Measurements from ENCODE around the gene PIEZO1.

The PIEZO1 gene

DNA sequence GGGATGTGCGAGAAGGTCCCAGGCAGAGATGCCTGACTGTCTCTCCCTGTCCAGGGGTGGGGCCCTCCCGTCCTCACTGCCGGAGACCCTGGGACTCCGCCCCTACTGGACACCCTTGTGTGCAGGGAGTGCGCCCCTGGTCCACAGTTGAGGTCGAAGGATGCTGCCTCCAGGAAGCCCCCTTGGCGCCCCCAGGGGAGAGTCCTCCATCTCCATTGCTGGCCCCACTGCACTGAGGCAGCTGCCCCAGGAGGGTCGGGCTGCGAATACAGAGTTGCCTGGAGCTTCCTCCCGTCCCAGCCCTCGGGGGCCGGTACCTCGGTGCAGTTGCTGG is 52.1 kb downstream of the PIEZO1 start:
- no peak for FAIRE-seq

- FAIRE-seq = no peak
Measured at GRCh38 chr16:88732172-88732960, 52.7 kb downstream of the PIEZO1 start.

GRCh38 chr16:88731699-88732098 is 53.3 kb downstream of the PIEZO1 start:
- no peak for FAIRE-seq

DNA sequence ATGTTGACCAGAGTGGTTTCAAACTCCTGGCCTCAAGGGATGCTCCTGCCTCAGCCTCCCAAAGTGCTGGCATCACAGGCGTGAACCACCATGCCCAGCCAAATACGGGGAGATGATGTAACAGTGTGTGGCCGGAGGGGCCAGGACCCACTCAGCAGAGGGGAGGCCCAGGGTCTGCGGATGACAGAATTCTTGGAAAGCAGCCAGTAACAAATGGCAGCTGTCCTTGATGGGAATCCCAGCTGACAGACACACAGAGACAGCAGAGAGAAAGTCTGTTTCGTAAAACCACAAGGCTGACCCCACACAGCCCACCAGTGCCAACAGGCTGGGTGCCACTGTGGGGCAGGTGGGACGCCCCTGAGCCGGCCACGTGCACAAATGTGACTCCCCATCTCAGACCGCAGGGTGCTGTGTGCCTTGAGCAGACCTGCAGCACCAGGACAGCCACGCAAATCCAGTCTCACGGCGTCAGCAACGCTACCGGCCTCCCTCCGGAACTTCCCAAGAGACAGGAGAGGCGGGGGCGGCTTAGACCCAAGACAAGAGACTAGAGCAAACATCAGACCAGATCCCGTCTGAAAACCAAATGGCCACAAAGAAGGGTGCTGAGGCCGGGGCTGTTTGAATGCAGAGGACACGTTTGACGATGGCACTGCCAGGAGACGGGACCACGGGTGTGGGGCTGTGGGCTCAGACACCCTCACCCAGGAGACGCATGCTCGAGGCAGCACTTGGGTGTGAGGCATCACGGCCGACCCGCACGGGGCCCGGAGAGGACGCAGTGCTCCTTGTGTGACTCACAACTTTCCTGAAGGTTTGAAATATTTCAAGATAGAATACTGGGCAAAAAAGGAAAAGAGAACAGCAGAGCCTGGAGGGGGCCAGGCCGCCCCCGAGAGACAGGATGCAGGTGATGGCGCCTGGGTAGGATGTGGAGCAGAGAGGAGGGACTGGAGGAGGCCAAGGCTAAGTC is 54.1 kb downstream of the PIEZO1 start:
- FAIRE-seq = no peak

DNA sequence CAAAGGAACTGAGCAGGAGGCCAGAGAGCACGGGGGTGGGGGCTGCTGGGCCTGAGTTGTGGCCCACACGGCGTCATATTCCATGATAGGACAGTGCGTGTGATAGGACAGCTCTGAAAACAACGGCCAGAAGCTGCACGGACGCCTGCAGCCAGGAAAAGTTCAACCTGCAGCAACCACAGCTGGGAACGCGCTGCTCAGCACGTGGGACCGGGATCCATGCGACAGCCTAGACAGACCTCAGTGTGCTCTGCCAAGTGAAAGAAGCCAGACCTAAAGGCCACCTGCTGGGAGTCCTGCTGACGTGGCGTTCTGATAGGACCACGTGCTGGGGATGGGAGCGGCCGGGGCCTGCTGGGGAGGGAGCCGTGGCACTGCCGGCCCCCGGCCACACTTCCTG is 57.1 kb downstream of the PIEZO1 start:
- no peak for FAIRE-seq

GRCh38 chr16:88726981-88727380 is 58.0 kb downstream of the PIEZO1 start:
- FAIRE-seq = no peak

DNA sequence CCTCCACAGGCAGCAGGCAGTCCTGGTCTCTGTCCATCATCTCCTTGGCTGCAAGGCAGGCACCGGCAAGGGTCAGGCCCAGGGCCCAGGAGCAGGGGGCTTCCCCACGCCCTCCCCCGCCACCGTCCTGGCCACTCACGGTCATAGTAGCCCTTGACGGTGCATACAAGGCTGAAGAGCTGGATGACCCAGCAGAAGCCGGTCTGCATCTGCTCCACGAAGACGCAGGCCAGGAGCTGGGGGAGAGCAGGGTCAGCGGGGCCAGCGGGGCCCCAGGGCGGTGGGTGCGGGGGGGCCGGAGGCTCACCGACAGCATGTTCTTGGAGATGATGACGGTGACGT is 58.6 kb downstream of the PIEZO1 start:
- FAIRE-seq = no peak

DNA sequence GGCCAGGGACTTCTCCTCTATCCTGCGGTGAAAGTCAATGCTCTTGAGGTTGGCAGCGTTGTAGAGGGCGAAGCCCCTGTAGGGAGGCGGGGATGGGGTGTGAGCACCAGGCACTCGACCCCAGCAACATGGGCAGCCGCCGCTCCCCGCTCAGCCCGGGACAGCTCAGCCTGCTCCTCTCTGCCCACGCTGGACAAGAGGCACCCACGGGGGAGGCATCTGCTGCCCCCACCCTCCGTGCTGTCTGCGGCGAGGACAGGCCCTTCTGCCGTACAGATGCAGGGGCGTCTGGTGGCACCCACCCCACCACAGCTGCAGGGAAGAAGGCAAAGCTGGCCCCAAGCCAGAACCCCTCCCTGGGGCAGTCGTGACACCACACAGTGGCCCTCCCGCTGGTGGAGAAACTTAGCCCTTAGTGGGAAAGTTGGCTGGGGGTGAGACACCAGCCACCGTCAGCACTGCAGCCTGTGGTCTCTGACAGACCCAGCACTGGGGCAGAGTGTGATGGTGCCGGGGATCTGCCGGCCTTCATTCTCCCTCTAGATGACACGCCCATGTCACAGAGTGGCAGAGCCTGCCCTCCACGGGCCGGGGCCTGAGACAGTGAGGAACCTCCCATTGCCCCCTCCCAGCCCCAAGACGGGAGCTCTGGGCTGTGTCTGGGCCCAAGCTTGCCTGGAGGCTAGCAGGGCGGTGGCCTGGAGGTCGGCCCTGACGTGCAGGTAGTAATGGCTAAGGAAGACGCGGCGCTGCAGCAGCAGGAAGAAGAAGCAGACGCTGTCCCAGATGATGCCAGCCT is 59.2 kb downstream of the PIEZO1 start:
- FAIRE-seq = no peak

- no peak for FAIRE-seq
Measured at GRCh38 chr16:88724855-88725555, 60.0 kb downstream of the PIEZO1 start.

- FAIRE-seq = no peak
Measured at GRCh38 chr16:88723911-88724310, 61.1 kb downstream of the PIEZO1 start.

GRCh38 chr16:88723507-88723887 is 61.5 kb downstream of the PIEZO1 start:
- no peak for FAIRE-seq

DNA sequence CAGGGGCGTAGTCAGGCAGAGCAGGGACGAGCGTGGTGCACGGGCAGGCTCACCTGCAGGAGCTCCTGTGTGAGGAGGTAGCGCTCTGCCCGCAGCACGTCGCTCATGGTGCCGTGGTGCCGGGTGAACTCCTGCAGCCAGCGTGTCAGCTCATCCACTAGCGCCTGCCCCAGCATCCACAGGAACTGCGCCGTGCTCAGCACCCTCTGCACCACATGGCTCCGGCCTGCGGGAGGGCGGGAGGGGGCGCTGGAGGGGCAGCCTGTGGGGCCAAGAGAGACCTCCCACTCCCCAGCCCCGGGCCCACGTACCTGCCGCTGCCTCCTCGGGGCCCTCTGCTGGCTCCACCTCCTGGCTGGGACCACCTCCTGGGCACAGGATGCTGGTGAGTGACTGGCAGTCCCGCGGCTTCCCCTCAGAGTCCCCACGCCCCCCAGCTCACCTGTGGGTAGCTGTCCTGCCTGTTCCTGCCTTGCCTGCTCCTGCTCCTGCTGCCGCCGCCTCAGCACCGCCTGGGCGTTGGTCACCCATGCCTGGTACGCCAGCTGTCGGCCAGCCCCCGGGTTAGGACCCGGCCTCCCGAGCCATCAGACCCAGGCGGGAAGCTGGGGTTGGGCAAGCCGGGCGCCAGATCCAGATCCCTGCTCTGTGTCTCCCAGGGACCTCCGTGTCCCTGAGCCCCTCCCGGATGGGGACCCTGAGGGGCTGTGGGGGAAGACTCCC is 62.1 kb downstream of the PIEZO1 start:
- FAIRE-seq = no peak

DNA sequence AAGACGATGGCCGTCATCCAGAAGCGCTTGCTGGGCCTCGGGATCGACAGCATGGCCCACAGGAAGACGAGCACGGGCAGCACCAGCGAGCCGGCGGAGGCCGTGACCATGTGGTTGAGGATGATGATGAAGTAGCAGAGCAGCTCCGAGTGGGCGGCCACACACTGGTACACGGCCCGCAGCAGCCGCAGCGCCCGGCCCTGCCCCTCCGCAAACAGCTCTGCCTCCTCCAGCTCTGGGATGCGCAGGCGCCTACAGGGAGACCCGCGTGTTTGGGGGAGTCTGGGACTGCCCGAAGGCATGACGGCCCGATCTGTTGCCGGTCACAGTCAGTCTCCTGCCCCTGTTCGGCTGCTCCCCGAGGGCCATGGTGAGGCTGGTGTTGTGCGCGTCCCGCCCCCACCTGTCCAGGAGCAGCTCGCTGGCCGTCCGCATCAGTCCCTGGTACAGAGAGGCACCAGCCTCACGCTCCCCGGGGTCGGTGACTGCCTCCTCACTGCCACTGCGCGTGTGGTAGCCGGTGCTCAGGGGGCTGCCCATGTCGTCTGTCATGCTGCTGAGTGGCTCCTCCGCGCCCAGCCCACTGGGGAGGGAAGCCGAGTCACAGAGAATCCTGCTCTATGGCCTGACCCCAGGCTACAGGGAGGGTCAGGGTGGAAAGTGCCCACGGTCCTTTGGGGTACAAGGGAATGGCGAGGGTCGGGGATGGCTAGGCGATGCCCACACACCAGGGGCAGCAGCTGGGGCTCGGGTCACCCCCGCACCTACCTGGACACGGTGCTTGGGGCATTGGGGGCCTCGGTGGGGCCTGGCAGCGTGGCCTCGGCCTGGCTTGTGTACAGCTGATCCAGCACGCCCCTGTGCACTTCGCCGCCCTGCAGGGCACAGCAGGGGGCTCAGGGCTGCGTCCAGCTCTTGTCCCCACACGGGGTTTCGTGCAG is 62.9 kb downstream of the PIEZO1 start:
- FAIRE-seq = no peak

DNA sequence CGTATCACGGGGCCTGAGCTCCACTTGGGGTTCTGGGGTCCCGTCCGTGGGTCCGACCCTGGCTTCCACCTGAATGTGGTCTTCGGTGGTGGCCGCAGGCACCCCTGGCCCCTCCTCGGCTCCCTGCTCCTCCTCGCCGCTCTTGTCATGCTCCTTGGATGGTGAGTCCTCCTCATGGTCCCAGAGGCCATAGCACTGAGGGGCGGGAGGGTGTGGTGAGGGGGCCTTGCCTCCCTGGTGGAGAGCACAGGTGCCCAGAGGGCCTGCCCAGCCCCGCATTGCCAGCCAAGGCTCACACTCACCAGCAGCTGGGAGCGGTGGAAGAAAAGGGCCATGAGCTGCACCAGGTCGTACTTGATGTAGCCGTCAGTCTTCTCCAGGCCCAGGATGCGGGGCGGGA is 63.8 kb downstream of the PIEZO1 start:
- FAIRE-seq = no peak

DNA sequence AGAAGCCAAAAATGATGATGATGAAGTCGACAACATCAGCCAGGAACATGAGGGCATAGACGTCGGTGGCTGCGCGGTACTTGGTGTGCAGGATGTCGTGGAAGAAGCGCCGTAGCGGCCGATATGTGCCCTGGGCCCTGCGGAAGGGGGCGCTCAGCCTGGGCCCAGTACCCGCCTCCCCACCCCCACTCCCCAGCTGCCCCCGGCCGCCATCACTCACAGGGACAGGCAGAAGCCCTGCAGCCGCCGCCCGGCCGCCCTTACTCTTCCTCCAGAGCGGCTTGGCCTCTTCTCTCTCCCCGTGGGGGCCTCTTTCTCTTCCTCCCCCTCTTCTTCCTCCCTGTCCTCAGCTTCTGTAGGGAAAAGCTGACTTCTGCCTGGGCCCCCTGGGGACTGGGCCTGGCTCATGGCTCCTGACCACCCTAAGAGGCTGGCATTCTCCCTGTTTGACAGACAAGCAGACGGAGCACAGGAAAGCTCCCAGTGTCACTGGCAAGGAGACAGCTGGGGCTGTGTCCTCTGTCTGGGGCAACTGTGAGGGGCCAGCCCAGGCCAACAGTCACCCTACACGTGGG is 64.5 kb downstream of the PIEZO1 start:
- no peak for FAIRE-seq

DNA sequence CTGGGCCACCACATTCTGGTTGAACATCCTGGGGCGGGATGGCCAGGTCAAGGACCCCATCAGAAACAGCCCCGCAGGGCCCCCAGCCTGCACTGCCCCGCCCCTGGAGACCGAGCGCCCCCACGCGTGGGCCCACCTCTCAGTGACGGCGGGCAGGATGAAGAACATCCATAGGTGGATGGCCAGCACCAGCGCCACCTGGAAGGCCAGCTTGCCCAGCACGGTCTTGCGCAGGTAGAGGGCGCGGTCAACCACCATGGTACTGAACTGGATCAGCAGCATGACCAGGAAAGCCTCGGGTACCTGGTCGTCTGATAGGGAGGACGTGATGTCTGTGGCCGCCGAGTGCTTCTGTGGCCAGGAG is 65.1 kb downstream of the PIEZO1 start:
- no peak for FAIRE-seq

- no peak for FAIRE-seq
Measured at GRCh38 chr16:88719267-88719932, 65.6 kb downstream of the PIEZO1 start.

DNA sequence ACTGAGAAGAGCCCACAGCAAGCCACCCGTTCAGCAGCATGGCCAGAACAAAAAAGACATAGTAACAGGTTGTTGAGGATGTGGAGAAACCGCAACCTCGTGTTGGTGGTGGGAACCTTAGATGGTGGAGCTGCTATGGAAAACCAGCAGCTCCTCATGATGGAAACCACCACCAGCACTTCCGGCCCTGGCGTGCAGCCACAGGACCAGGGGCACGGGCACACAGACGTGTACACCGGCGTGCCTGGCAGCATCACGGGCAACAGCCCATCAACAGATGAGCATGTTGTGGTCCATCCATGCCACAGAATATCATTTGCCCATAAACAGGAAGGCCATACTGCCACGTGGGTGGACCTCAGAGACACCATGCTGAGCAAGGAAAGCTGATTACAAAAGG is 66.8 kb downstream of the PIEZO1 start:
- FAIRE-seq = no peak

GRCh38 chr16:88716601-88717001 is 68.4 kb downstream of the PIEZO1 start:
- FAIRE-seq = no peak

DNA sequence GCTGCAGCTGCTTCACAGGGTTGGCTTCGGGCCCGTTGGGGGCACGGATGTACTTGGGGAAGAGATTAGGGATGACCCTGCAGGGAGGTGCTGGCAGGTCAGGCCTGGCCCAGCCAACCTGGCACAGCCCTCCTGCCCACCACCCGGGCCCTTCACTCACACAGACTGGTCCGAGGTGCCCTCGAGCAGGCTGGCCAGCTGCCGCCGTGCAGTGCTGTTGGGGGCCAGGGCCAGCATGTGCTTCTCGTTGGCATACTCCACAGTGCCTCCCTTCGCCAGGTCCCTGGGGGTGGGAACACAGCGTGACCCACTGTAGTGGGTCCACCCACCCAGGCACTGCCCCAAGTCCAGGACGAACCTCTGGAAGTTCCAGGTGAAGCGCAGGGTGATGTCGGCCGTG is 68.8 kb downstream of the PIEZO1 start:
- FAIRE-seq = no peak

Measured in A204.1 (cell line).